HG03521 (cell line): Measurements from ENCODE around the gene IFIT1B.
"Not testable (repeated sequence)": the region's sequence is repeated elsewhere in the genome, so short reads cannot be mapped to it uniquely, and the experiment has no call there.

Experiments used
- ATAC-seq: cut with Tn5 transposase; IDR thresholded peaks from one replicate; pipeline ENCODE4 v1.9.1; 2021; ENCODE audit warnings: mild to moderate bottlenecking, moderate library complexity; ENCODE audit not compliant: unreplicated experiment

Gene IFIT1B

GRCh38 chr10:89377705-89378637 lies at the start of gene IFIT1B:
Gene IFIT1B (plus strand): TSS chr10:89378056. CDS start chr10:89378136, 80 bp downstream.
- no peak for ATAC-seq

DNA sequence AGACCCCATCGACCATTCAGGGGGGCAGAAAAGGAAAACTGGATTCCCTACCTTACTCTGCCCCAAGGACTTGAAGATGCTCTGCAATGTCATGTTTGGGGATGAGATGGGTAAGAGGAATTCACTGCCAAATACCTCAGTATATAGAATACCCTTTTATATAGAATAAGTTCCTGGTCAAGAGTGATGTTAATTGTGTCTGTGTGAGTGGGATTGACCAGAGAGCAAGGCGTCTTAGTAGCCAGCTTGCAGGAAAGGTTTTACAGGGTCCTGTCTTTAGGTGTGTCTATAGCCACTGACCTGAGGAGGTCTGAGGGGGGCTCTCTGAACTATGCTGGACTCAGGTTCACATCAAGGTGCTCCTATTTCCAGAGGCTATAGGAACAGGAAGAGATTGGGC lies 48.7 kb upstream of the IFIT1B start:
- no peak for ATAC-seq

GRCh38 chr10:89330014-89330413 lies 47.8 kb upstream of the IFIT1B start:
- not testable (repeated sequence) for ATAC-seq

DNA sequence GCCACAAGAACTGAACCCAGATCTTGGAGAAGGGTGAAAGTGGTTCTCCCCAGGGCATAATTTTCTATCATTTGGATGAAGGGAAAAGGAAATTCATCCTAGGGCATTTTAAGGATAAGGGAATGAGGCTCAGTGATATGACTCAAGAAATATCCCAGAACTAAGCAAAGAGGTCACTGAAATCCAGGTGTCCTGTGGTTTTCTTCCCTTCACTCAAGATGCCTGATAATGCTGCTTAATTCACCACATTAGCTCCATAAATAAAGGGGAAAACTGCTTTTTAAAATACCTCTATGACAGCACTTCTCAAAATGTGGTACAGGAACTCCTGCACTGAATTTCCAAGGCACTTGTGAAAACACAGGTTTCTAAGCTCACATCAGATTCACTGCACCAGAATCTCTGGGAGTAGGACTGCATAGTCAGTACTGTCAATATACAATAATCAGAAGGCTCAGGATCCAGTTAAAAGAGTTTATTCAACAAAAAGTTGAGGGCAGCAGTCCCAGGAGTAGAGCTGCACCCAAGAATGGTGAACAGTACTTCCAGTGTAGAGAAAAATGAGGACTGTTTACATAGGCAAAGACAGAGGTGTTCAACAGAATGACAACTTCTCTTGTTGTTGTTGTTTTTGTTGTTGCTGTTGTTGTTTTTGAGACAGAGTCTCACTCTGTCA lies 47.2 kb upstream of the IFIT1B start:
- no peak for ATAC-seq

- ATAC-seq: not testable (repeated sequence)
Observed at GRCh38 chr10:89331487-89332122, 46.3 kb upstream of the IFIT1B start.

DNA sequence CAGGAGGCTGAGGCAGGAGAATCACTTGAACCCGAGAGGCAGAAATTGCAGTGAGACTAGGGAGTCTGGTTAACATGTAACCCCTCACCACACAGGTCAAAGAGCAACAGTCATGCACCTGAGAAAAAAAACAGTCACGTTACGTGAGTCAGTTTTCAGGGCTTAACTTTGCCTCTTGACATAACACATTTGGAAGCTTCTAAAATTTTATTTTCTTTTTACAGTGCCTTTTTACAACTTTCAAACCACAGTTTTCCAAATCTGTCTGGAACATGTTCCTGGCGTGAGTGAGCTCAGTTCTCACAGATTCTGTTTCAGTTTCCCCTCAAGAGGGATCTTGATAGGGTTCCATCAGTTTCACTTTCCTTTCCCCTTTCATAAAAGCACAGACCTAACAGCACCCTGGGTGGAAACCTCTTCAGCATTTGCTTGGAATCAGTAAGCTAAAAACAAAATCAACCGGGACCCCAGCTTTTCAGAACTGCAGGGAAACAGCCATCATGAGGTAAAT lies 45.7 kb upstream of the IFIT1B start:
- ATAC-seq: peak; percentile 40

- no peak for ATAC-seq
Observed at GRCh38 chr10:89335226-89335625, 42.6 kb upstream of the IFIT1B start.

- ATAC-seq: no peak
Observed at GRCh38 chr10:89336241-89336640, 41.6 kb upstream of the IFIT1B start.

GRCh38 chr10:89337484-89337883 lies 40.4 kb upstream of the IFIT1B start:
- ATAC-seq: no peak

DNA sequence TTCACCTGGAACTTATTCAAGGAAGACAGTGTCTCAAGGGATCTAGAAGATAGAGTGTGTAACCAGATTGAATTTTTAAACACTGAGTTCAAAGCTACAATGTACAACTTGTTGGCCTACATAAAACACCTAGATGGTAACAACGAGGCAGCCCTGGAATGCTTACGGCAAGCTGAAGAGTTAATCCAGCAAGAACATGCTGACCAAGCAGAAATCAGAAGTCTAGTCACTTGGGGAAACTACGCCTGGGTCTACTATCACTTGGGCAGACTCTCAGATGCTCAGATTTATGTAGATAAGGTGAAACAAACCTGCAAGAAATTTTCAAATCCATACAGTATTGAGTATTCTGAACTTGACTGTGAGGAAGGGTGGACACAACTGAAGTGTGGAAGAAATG lies 39.1 kb upstream of the IFIT1B start:
- ATAC-seq: no peak

DNA sequence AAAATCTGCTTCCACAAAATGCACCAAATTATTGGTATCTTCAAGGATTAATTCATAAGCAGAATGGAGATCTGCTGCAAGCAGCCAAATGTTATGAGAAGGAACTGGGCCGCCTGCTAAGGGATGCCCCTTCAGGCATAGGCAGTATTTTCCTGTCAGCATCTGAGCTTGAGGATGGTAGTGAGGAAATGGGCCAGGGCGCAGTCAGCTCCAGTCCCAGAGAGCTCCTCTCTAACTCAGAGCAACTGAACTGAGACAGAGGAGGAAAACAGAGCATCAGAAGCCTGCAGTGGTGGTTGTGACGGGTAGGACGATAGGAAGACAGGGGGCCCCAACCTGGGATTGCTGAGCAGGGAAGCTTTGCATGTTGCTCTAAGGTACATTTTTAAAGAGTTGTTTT lies 38.0 kb upstream of the IFIT1B start:
- ATAC-seq: no peak

GRCh38 chr10:89341649-89342048 lies 36.2 kb upstream of the IFIT1B start:
- no peak for ATAC-seq

DNA sequence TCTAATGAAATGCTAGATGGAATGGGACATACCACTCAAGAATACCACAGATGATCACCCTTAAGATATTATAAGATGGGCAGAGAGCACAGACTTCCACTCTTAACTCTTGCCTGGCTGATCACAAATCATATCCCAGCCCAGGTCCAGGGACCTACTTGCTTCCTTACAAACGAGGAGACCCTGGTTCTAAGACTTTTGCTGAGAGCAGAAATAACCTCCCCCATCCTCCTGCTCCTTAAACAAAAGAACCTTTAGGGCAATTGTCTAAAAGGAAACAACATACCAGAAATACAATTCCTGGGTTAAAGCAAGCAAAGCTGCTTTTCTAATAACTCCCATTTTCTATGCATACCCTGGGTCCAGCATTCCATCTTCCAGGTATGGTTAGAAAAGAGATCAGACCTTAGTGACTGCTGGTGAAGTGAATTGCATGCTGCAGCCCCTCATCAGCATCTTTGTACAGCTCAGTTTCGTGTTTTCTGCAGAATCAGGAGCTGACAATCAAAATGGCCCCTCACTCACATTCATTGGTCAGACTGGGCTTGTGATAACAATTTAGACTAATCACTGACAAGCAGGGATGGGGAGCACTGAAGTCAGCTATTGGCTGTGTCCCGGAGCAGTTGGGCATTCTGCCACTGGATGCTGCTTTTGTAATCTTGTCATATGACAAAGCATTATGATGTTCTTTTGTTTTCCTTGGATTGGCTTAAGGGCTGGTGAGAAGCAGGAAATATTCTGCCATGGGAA lies 35.5 kb upstream of the IFIT1B start:
- ATAC-seq: no peak

GRCh38 chr10:89343089-89343767 lies 34.6 kb upstream of the IFIT1B start:
- no peak for ATAC-seq

DNA sequence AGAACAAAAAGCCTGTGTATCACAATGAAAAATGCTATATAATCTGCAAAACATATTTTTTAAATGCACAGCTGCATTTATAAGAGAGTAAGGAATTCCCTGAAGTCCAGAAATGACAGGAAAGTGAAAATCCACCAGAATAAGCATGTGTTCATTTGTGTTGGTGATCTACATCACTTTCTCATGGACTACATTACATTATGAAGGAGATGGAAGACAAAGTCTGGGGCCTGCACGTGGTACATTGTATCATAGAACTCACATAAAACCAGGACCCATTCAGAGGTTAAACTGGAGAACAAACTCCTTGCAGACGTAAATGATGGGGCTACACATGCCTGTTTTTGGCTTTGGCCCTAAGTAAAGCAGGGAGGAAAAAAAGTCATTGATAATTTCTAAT lies 33.7 kb upstream of the IFIT1B start:
- no peak for ATAC-seq

GRCh38 chr10:89345367-89346000 lies 32.4 kb upstream of the IFIT1B start:
- ATAC-seq: no peak

GRCh38 chr10:89346405-89347254 lies 31.2 kb upstream of the IFIT1B start:
- ATAC-seq: no peak

- no peak for ATAC-seq
Observed at GRCh38 chr10:89347701-89348457, 30.0 kb upstream of the IFIT1B start.
